ENCODE measurements around the gene DHX34.
A peak's percentile ranks its signal among the peaks of the same experiment; 100 is the strongest.
"Not testable (repeated sequence)": the region's sequence is repeated elsewhere in the genome, so short reads cannot be mapped to it uniquely, and the experiment has no call there.

DHX34 gene

GRCh38 chr19:47348819-47349795 lies at the start of gene DHX34:
TSS of gene DHX34 (plus strand) at chr19:47349315. CDS start at chr19:47353031, 3,716 bp downstream.
- POLR2A ChIA-PET = interaction anchor here (0.6 to 1.5 kb wide), 5 partner anchors 30 to 1881 kb away, joined by 3 to 4 read pairs (median 3); partner anchors contain the start of genes FOSB and SLC1A5
- CTCF ChIA-PET = interaction anchor here (0.6 to 4.0 kb wide), 48 partner anchors 10 to 399 kb away, joined by 3 to 39 read pairs (median 4); partner anchors contain the start of genes CCDC9, KPTN and NAPA
- peak; percentile 93 for TF ChIP-seq CTCF (IDR thresholded peaks at IDR 0.05; ENCODE audit: control extremely low read depth, extremely low read depth, low read depth, missing control alignments)
- peak; percentile 100 for DNase-seq (ENCODE audit: extremely low spot score)

GRCh38 chr19:47300867-47301266 lies 48.2 kb upstream of the DHX34 start:
- CTCF ChIA-PET = interaction anchor here (0.7 to 1.8 kb wide), 4 partner anchors 16 to 136 kb away, joined by 3 to 6 read pairs (median 4); partner anchors contain the start of gene DHX34
- DNase-seq (ENCODE audit: extremely low spot score); POLR2A ChIA-PET: not testable (repeated sequence)

- POLR2A ChIA-PET = no interaction called here
- CTCF ChIA-PET = interaction anchor here (1.4 to 1.8 kb wide), 2 partner anchors 17 to 89 kb away, joined by 4 to 6 read pairs; no protein-coding TSS in a partner anchor
- no peak for TF ChIP-seq CTCF (IDR thresholded peaks at IDR 0.05; ENCODE audit: control extremely low read depth, extremely low read depth, low read depth, missing control alignments)
- DNase-seq (ENCODE audit: extremely low spot score) = no peak
Measured at GRCh38 chr19:47302249-47302648, 46.9 kb upstream of the DHX34 start.

- CTCF ChIA-PET = interaction anchor here (0.9 to 6.5 kb wide), 4 partner anchors 9 to 180 kb away, joined by 3 to 35 read pairs (median 8); partner anchors contain the start of gene KPTN
- DNase-seq (ENCODE audit: extremely low spot score) = no peak
- TF ChIP-seq CTCF (IDR thresholded peaks at IDR 0.05; ENCODE audit: control extremely low read depth, extremely low read depth, low read depth, missing control alignments) = no peak
- POLR2A ChIA-PET = interaction anchor here (0.6 kb wide), 1 partner anchor 14 kb away, joined by 3 read pairs; no protein-coding TSS in a partner anchor
Measured at GRCh38 chr19:47303966-47304365, 45.1 kb upstream of the DHX34 start.

GRCh38 chr19:47305309-47305751 lies 43.8 kb upstream of the DHX34 start:
- ChIA-PET CTCF (interaction anchor here (0.7 to 6.5 kb wide), 12 partner anchors 10 to 402 kb away, joined by 3 to 35 read pairs (median 4); partner anchors contain the start of gene DHX34), POLR2A (interaction anchor here (0.7 kb wide), 1 partner anchor 142 kb away, joined by 8 read pairs; no protein-coding TSS in a partner anchor)
- peak; percentile 57 for DNase-seq (ENCODE audit: extremely low spot score)
- peak; percentile 95 for TF ChIP-seq CTCF (IDR thresholded peaks at IDR 0.05; ENCODE audit: control extremely low read depth, extremely low read depth, low read depth, missing control alignments)

- ChIA-PET CTCF (interaction anchor here (1.0 to 6.5 kb wide), 8 partner anchors 9 to 401 kb away, joined by 4 to 35 read pairs (median 6); partner anchors contain the start of gene DHX34), POLR2A (no interaction called here)
- no peak for DNase-seq (ENCODE audit: extremely low spot score)
- TF ChIP-seq CTCF (IDR thresholded peaks at IDR 0.05; ENCODE audit: control extremely low read depth, extremely low read depth, low read depth, missing control alignments) = no peak
Measured at GRCh38 chr19:47306303-47306702, 42.8 kb upstream of the DHX34 start.
